H1 (cell line): Measurements from ENCODE around the gene ZNF511. TPM values are rescaled to one million over a fixed set of nuclear protein-coding genes. Genes with fewer than 3 reads are reported as not detected.

Experiments used
- CTCF ChIA-PET: fragments of 300-600 bp; sonication (Branson Sonifier 250); formaldehyde crosslinking; loops from one replicate; lab custom pipeline; 2021; ENCODE audit not compliant: partially characterized antibody; lab: Charles Lee
- POLR2A ChIA-PET: fragments of 300-600 bp; sonication (Branson Sonifier 250); formaldehyde crosslinking; loops from one replicate; lab custom pipeline; 2021; ENCODE audit warnings: inconsistent platforms; ENCODE audit not compliant: partially characterized antibody; lab: Charles Lee
- DNase-seq, 2 experiments: peaks; one replicate each; pipeline versions ENCODE4 v3.0.0 to v3.0.0-alpha.2; 2010 to 2022; ENCODE audit warnings: low spot score in 2 of 2, low read depth in 1 of 2, mixed read lengths in 1 of 2
- FAIRE-seq: peaks from 2 replicates; lab custom pipeline; 2011; peaks lifted over from hg19 to GRCh38; lab: Jason Lieb, UNC
- H2AFZ ChIP-seq: 2 replicates; pipeline ENCODE4 v1.8.1; 2012; ENCODE audit warnings: low read length, inconsistent platforms
- H2AK5ac ChIP-seq: 2 replicates; pipeline ENCODE4 v1.6.1; 2013; ENCODE audit warnings: low read depth, low read length
- H2BK120ac ChIP-seq: replicated peaks from 2 replicates; pipeline ENCODE3; 2013; ENCODE audit warnings: low read depth, low read length, inconsistent platforms
- H2BK12ac ChIP-seq: 2 replicates; pipeline ENCODE4 v1.6.1; 2013; ENCODE audit warnings: low read depth, low read length
- H2BK15ac ChIP-seq: 2 replicates; pipeline ENCODE4 v1.6.1; 2013; ENCODE audit warnings: low read length
- H2BK20ac ChIP-seq: 2 replicates; pipeline ENCODE4 v1.6.1; 2013; ENCODE audit warnings: low read length
- H2BK5ac ChIP-seq: 2 replicates; pipeline ENCODE4 v1.6.1; 2013; ENCODE audit warnings: low read depth, low read length
- H3K14ac ChIP-seq: 2 replicates; pipeline ENCODE4 v1.6.1; 2013; ENCODE audit warnings: inconsistent platforms; ENCODE audit not compliant: insufficient read length
- H3K18ac ChIP-seq: 2 replicates; pipeline ENCODE4 v1.6.1; 2013; ENCODE audit warnings: low read length; ENCODE audit errors: extremely low read depth
- H3K23ac ChIP-seq: 2 replicates; pipeline ENCODE4 v1.6.1; 2013; ENCODE audit warnings: inconsistent platforms; ENCODE audit not compliant: insufficient read length
- H3K23me2 ChIP-seq: 2 replicates; pipeline ENCODE4 v1.6.1; 2013; ENCODE audit warnings: low read depth, low read length
- H3K27ac ChIP-seq: 2 replicates; pipeline ENCODE4 v1.6.1; 2011; ENCODE audit warnings: low read depth, low read length, inconsistent platforms
- H3K27me3 ChIP-seq, 4 experiments: replicated peaks in 1 of 4; 1 replicate in 1 of 4; 2 replicates in 3 of 4; pipeline versions ENCODE4 v1.6.1 to v1.8.1; 2011 to 2013; ENCODE audit warnings: low read length in 3 of 4, mild to moderate bottlenecking in 3 of 4, inconsistent platforms in 2 of 4, mixed read lengths in 2 of 4, moderate library complexity in 1 of 4; ENCODE audit not compliant: control insufficient read depth in 3 of 4, insufficient read depth in 3 of 4; ENCODE audit errors: extremely low read depth in 1 of 4
- H3K36me3 ChIP-seq, 4 experiments: 2 replicates each; pipeline versions ENCODE4 v1.6.1 to v1.8.1; 2011 to 2013; ENCODE audit warnings: mild to moderate bottlenecking in 4 of 4, low read length in 3 of 4, moderate library complexity in 2 of 4, control low read depth in 1 of 4, inconsistent platforms in 1 of 4; ENCODE audit not compliant: insufficient read depth in 4 of 4, control insufficient read depth in 2 of 4
- H3K4ac ChIP-seq: replicated peaks from 2 replicates; pipeline ENCODE3; 2013; ENCODE audit warnings: low read length, low read depth, mixed read lengths, inconsistent platforms; ENCODE audit not compliant: insufficient read length
- H3K4me1 ChIP-seq, 4 experiments: replicated peaks in 1 of 4; 1 replicate in 1 of 4; 2 replicates in 3 of 4; pipeline versions ENCODE4 v1.6.1 to v1.8.1; 2011 to 2013; ENCODE audit warnings: low read length in 3 of 4, inconsistent platforms in 2 of 4, mixed read lengths in 1 of 4; ENCODE audit not compliant: insufficient read depth in 4 of 4, control insufficient read depth in 3 of 4
- H3K4me2 ChIP-seq, 2 experiments: 2 replicates each; pipeline versions ENCODE4 v1.6.1 to v1.8.1; 2011 to 2013; ENCODE audit warnings: low read depth in 2 of 2, low read length in 2 of 2, control low read depth in 1 of 2, inconsistent platforms in 1 of 2, mild to moderate bottlenecking in 1 of 2; ENCODE audit not compliant: insufficient read depth in 1 of 2
- H3K4me3 ChIP-seq, 4 experiments: fragments of 200-600, 300-600 bp in 1 of 4; sonication (generic), shearing (Covaris generic), sonication (Bioruptor Twin) in 1 of 4; 2 replicates each; pipeline versions ENCODE4 v1.5.1 to v1.8.1; 2011 to 2016; ENCODE audit warnings: low read length in 4 of 4, low read depth in 3 of 4, control low read depth in 2 of 4, inconsistent platforms in 2 of 4, mild to moderate bottlenecking in 2 of 4, mixed read lengths in 1 of 4, moderate library complexity in 1 of 4; ENCODE audit not compliant: insufficient read depth in 2 of 4; ENCODE audit errors: extremely low read depth in 1 of 4
- H3K56ac ChIP-seq: replicated peaks from 2 replicates; pipeline ENCODE3; 2013; ENCODE audit warnings: low read depth, mild to moderate bottlenecking, mixed read lengths, low read length, inconsistent platforms; ENCODE audit not compliant: insufficient read length
- H3K79me1 ChIP-seq: 2 replicates; pipeline ENCODE4 v1.6.1; 2013; ENCODE audit warnings: low read depth, low read length, control low read depth
- H3K79me2 ChIP-seq, 2 experiments: 2 replicates each; pipeline versions ENCODE4 v1.6.1 to v1.8.1; 2012 to 2013; ENCODE audit warnings: low read length in 2 of 2, mild to moderate bottlenecking in 2 of 2, inconsistent platforms in 1 of 2; ENCODE audit not compliant: insufficient read depth in 2 of 2, control insufficient read depth in 1 of 2
- H3K9ac ChIP-seq, 4 experiments: replicated peaks in 1 of 4; 1 replicate in 1 of 4; 2 replicates in 3 of 4; pipeline versions ENCODE4 v1.6.1 to v1.8.1; 2011 to 2013; ENCODE audit warnings: low read depth in 3 of 4, low read length in 3 of 4, control low read depth in 2 of 4, mild to moderate bottlenecking in 2 of 4, moderate library complexity in 2 of 4, inconsistent platforms in 1 of 4; ENCODE audit errors: extremely low read depth in 1 of 4
- H3K9me3 ChIP-seq, 2 experiments: 2 replicates each; pipeline versions ENCODE4 v1.6.1 to v1.8.1; 2012 to 2013; ENCODE audit warnings: mild to moderate bottlenecking in 2 of 2, moderate library complexity in 2 of 2, control low read depth in 1 of 2, inconsistent platforms in 1 of 2, low read depth in 1 of 2, low read length in 1 of 2, mixed read lengths in 1 of 2; ENCODE audit not compliant: insufficient read depth in 2 of 2
- H4K20me1 ChIP-seq, 2 experiments: replicated peaks in 1 of 2; 2 replicates each; pipeline versions ENCODE3 to v1.8.1; 2011 to 2013; ENCODE audit warnings: inconsistent platforms in 2 of 2, low read length in 2 of 2, mild to moderate bottlenecking in 1 of 2; ENCODE audit not compliant: insufficient read depth in 2 of 2, control insufficient read depth in 1 of 2
- H4K5ac ChIP-seq: 2 replicates; pipeline ENCODE4 v1.6.1; 2013; ENCODE audit warnings: low read length, low read depth, mixed read lengths, inconsistent platforms; ENCODE audit not compliant: insufficient read length
- H4K8ac ChIP-seq: 2 replicates; pipeline ENCODE4 v1.8.0; 2013; ENCODE audit warnings: mild to moderate bottlenecking, moderate library complexity, low read length, inconsistent platforms; ENCODE audit not compliant: insufficient read depth; ENCODE audit errors: extremely low read depth
- H4K91ac ChIP-seq: replicated peaks from 2 replicates; pipeline ENCODE3; 2013; ENCODE audit warnings: low read length, mixed read lengths, inconsistent platforms; ENCODE audit not compliant: insufficient read length
- BACH1 ChIP-seq: IDR thresholded peaks from 2 replicates; pipeline ENCODE4 v1.6.1; 2012; ENCODE audit warnings: low read length, improper control_type of control experiment
- EZH2 ChIP-seq: fragments of 200-600 bp; sonication (generic); IDR thresholded peaks from 2 replicates; pipeline ENCODE4 v1.7.1; 2012; ENCODE audit warnings: low read depth, mild to moderate bottlenecking, moderate library complexity, low read length, inconsistent platforms; ENCODE audit not compliant: severe bottlenecking
- GTF2F1 ChIP-seq: IDR thresholded peaks from 2 replicates; pipeline ENCODE4 v1.6.1; 2012; ENCODE audit warnings: low read depth, low read length, improper control_type of control experiment, borderline replicate concordance
- MAX ChIP-seq: IDR thresholded peaks from 2 replicates; pipeline ENCODE4 v1.6.1; 2012; ENCODE audit warnings: inconsistent platforms
- NANOG ChIP-seq: IDR thresholded peaks from 2 replicates; pipeline ENCODE4 v1.6.1; 2011; ENCODE audit warnings: low read length, low read depth, mild to moderate bottlenecking, inconsistent platforms; ENCODE audit not compliant: insufficient read depth, poor library complexity, severe bottlenecking
- NRF1 ChIP-seq: IDR thresholded peaks from 2 replicates; pipeline ENCODE4 v1.6.1; 2011; ENCODE audit warnings: mild to moderate bottlenecking, low read depth, low read length, improper control_type of control experiment
- POU5F1 ChIP-seq: IDR thresholded peaks from 2 replicates; pipeline ENCODE4 v1.6.1; 2011; ENCODE audit warnings: low read depth, mild to moderate bottlenecking, low read length, moderate library complexity
- SUZ12 ChIP-seq: fragments of 200-600 bp; sonication (generic); IDR thresholded peaks from 2 replicates; pipeline ENCODE4 v1.6.1; 2012; ENCODE audit warnings: mild to moderate bottlenecking, inconsistent platforms, low read length, moderate library complexity, mixed read lengths
- WGBS, 2 experiments: shearing (Covaris generic) in 1 of 2; methylation state at CpG; one replicate each; pipeline versions ENCODE4 v1.1.6 to v1.1.7; 2013 to 2015; ENCODE audit warnings: low lambda C conversion rate in 2 of 2, mixed read lengths in 2 of 2, inconsistent platforms in 1 of 2, low coverage in 1 of 2, missing lambda C conversion rate in 1 of 2; ENCODE audit not compliant: insufficient replicate concordance in 2 of 2, insufficient coverage in 1 of 2, insufficient read length in 1 of 2; ENCODE audit errors: extremely low coverage in 1 of 2, missing lambda C conversion rate in 1 of 2; 5-methylcytosine and 5-hydroxymethylcytosine counted together
- polyA plus RNA-seq, 7 experiments: library from polyadenylated mRNA; depleted of rRNA in 3 of 7; stranded (reverse) in 5 of 7; unstranded in 2 of 7; fragments of >200 nt in 5 of 7; fragments of 200-250 nt in 2 of 7; gene quantifications; 1 replicate in 5 of 7; 2 replicates in 1 of 7; 4 replicates in 1 of 7; pipeline versions ENCODE4 v1.2.1 to v1.2.3, GENCODE V29; 2011 to 2013; ENCODE audit warnings: missing spikeins in 2 of 7, mixed read lengths in 2 of 7
- total RNA-seq: library from RNA; stranded (reverse); fragmentation: NEBNext Ultra II Directional; extraction: Animal tissue kit (Norgen Biotek cat#: 25700); gene quantifications from 2 replicates; pipeline ENCODE4 v1.2.1, GENCODE V29; 2021

The ZNF511 gene
- total and polyA plus RNA-seq, 2 of the 8 experiments (the other 6 are each of a cell fraction or from before 2014, with no cell fraction given) = 55.4 to 71.7 TPM

- 51% methylated on average over 34 of the region's 63 CpGs; no CpG with 5 or more reads in 1 of the 2 experiments for WGBS, 2 experiments
- Histone ChIP-seq H3K14ac (no peak within 1 kb of the TSS), H3K9me3 (peaks cover 0 to 12% of the 10 kb centered on the region in 2 experiments; a peak in 1 of 4 replicates), H3K18ac (no peak within 1 kb of the TSS), H4K8ac (no peak within 1 kb of the TSS; the same call in 1 of the 2 replicates), H2BK120ac (no peak within 1 kb of the TSS), H3K56ac (peak within 1 kb of the TSS; percentile 90), H3K79me1 (no peaks in the 10 kb centered on the region), H3K36me3 (no peaks in the 10 kb centered on the region; a peak in 1 of 8 replicates), H3K27ac (no peak within 1 kb of the TSS), H3K4me2 (peak within 1 kb of the TSS; percentile 35 to 64; a peak in 3 of 4 replicates), H2BK12ac (peak within 1 kb of the TSS; percentile 50; the same call in 1 of the 2 replicates), H3K4me1 (peaks cover 0 to 18% (median 4%) of the 10 kb centered on the region in 4 experiments; a peak in 5 of 7 replicates), H3K4me3 (peak within 1 kb of the TSS in 1 of 4 experiments; percentile 58; a peak in 2 of 8 replicates), H3K27me3 (peaks cover 27 to 59% (median 55%) of the 10 kb centered on the region in 4 experiments), H3K9ac (no peak within 1 kb of the TSS), H2BK15ac (peak within 1 kb of the TSS; percentile 92; the same call in 1 of the 2 replicates), H2BK5ac (no peak within 1 kb of the TSS), H3K79me2 (no peaks in the 10 kb centered on the region), H3K23me2 (peaks cover 32% of the 10 kb centered on the region; the same call in 1 of the 2 replicates), H3K23ac (no peak within 1 kb of the TSS), H3K4ac (no peak within 1 kb of the TSS), H2AFZ (no peak within 1 kb of the TSS), H4K20me1 (peaks cover 0 to 20% of the 10 kb centered on the region in 2 experiments), H2BK20ac (no peak within 1 kb of the TSS), H2AK5ac (peak within 1 kb of the TSS; percentile 82; the same call in 1 of the 2 replicates), H4K5ac (no peak within 1 kb of the TSS), H4K91ac (no peak within 1 kb of the TSS)
- TF ChIP-seq BACH1 (no peak), NRF1 (peak; percentile 41), NANOG (no peak), MAX (peak; percentile 15; the same call in 1 of the 2 replicates), EZH2 (peak; percentile 48), GTF2F1 (no peak), POU5F1 (no peak), SUZ12 (peak; percentile 47; the same call in 1 of the 2 replicates)
- FAIRE-seq (no peak), DNase-seq (peak in 1 of 2 experiments; percentile 77)
- ChIA-PET CTCF (interaction anchor here (1.0 to 1.5 kb wide), 3 partner anchors 8 to 10 kb away, joined by 3 to 5 read pairs (median 4); partner anchors contain the start of gene PRAP1), POLR2A (interaction anchor here (0.7 to 2.5 kb wide), 5 partner anchors 10 to 21 kb away, joined by 3 to 8 read pairs (median 3); partner anchors contain the start of genes FUOM and PRAP1)
Measured at GRCh38 chr10:133336577-133337369, 28.1 kb downstream of the ZNF511 start, which contains the start of gene CALY. CALY (minus strand) TSS chr10:133336896; CDS start chr10:133328989, 7,907 bp downstream.
